Aorta (tissue), 4 donors: Measurements from ENCODE around the gene TCAP. TPM values are rescaled to one million over a fixed set of nuclear protein-coding genes. Genes with fewer than 3 reads are reported as not detected.

Experiments
- polyA plus RNA-seq, 2 donors: library from polyadenylated mRNA; stranded (reverse); fragments of 200-250 nt; gene quantifications; one replicate each; pipeline ENCODE4 v1.2.3, GENCODE V29; 2013
- total RNA-seq, 2 donors: library from RNA; stranded (reverse); fragmentation: NEBNext Ultra II Directional; extraction: Animal tissue kit (Norgen Biotek cat#: 25700); gene quantifications; one replicate each; pipeline ENCODE4 v1.2.1, GENCODE V29; 2021
- donor health status: healthy with polysubstance abuse.
- donor health status: Bipolar disorder and iron deficiency.
- donor health status: DM: no; HTN: no; CAD: no.
- donor health status: DM: yes; HTN: yes; CAD: no.

The TCAP gene
- total and polyA plus RNA-seq, 4 donors, result 1.9 to 9.3 (median 3.6) TPM

Other genes with a start within 250 kb of the TCAP start
- 10 to 100 TPM; 30.8 to 35.0 TPM for gene MED1, start 214.1 kb upstream of the TCAP start, total RNA-seq
- gene MED1, start 214.1 kb upstream of the TCAP start, polyA plus RNA-seq, result 1 to 10 TPM; 4.4 to 7.8 TPM
- 10 to 100 TPM; 47.4 to 71.1 TPM for gene CDK12, start 203.9 kb upstream of the TCAP start, total RNA-seq
- 1 to 10 TPM; 7.3 to 9.7 TPM for gene CDK12, start 203.9 kb upstream of the TCAP start, polyA plus RNA-seq
- not detected for gene NEUROD2, start 57.4 kb upstream of the TCAP start, total RNA-seq
- gene NEUROD2, start 57.4 kb upstream of the TCAP start, polyA plus RNA-seq, result not detected
- gene PPP1R1B, start 38.4 kb upstream of the TCAP start, total RNA-seq, result 1 to 10 TPM; 1.0 to 2.5 TPM
- 10 to 100 TPM in 1 of 2 donors, not detected in 1; 13.5 TPM for gene PPP1R1B, start 38.4 kb upstream of the TCAP start, polyA plus RNA-seq
- 10 to 100 TPM; 34.7 to 58.1 TPM for gene STARD3, start 28.2 kb upstream of the TCAP start, total RNA-seq
- gene STARD3, start 28.2 kb upstream of the TCAP start, polyA plus RNA-seq, result 10 to 100 TPM; 35.7 to 72.4 TPM
- gene PNMT, start 3.1 kb downstream of the TCAP start, total RNA-seq, result 1 to 10 TPM in 1 of 2 donors, under 1 TPM in 1; 0.75 to 1.5 TPM
- 10 to 100 TPM in 1 of 2 donors, under 1 TPM in 1; 0.75 to 30.2 TPM for gene PNMT, start 3.1 kb downstream of the TCAP start, polyA plus RNA-seq
- 10 to 100 TPM; 21.9 to 22.0 TPM for gene PGAP3, start 22.7 kb downstream of the TCAP start, total RNA-seq
- gene PGAP3, start 22.7 kb downstream of the TCAP start, polyA plus RNA-seq, result 10 to 100 TPM; 13.3 to 25.5 TPM
- 10 to 100 TPM; 73.0 to 74.0 TPM for gene ERBB2, start 34.7 kb downstream of the TCAP start, total RNA-seq
- 10 to 100 TPM; 22.7 to 45.3 TPM for gene ERBB2, start 34.7 kb downstream of the TCAP start, polyA plus RNA-seq
- 10 to 100 TPM; 21.6 to 28.2 TPM for gene MIEN1, start 65.2 kb downstream of the TCAP start, total RNA-seq
- gene MIEN1, start 65.2 kb downstream of the TCAP start, polyA plus RNA-seq, result 10 to 100 TPM; 63.9 to 82.4 TPM
- gene GRB7, start 72.6 kb downstream of the TCAP start, total RNA-seq, result 1 to 10 TPM in 1 of 2 donors, under 1 TPM in 1; 0.42 to 1.6 TPM
- gene GRB7, start 72.6 kb downstream of the TCAP start, polyA plus RNA-seq, result under 1 TPM; 0.23 to 0.75 TPM
- gene IKZF3, start 199.0 kb downstream of the TCAP start, total RNA-seq, result 1 to 10 TPM; 1.7 to 2.8 TPM
- under 1 TPM; 0.03 to 0.75 TPM for gene IKZF3, start 199.0 kb downstream of the TCAP start, polyA plus RNA-seq
- gene ZPBP2, start 202.9 kb downstream of the TCAP start, total RNA-seq, result not detected
- gene ZPBP2, start 202.9 kb downstream of the TCAP start, polyA plus RNA-seq, result not detected